ENCODE results near the gene FBXO28. TPM values are rescaled to one million over a fixed set of nuclear protein-coding genes. Genes with fewer than 3 reads are reported as not detected.

FBXO28 gene
- total RNA-seq, 1 experiment from 2014 or later: 37.0 TPM

GRCh38 chr1:224172229-224172628, 58.3 kb downstream of the FBXO28 start:
- CTCF ChIA-PET: no interaction called here
- no peaks in the 10 kb centered on the region for H3K9me2 ChIP-seq (ENCODE audit: insufficient read depth)
- no peaks in the 10 kb centered on the region for H3K27me3 ChIP-seq (ENCODE audit: insufficient read depth, low read length)
- no peaks in the 10 kb centered on the region for H4K20me1 ChIP-seq (ENCODE audit: insufficient read depth)
- no peaks in the 10 kb centered on the region for H3K36me3 ChIP-seq (ENCODE audit: control insufficient read depth in 1 of 2, insufficient read depth in 2 of 2, low read length in 2 of 2)
- RAD21 ChIA-PET (ENCODE audit: low non-redundant PET in 1 of 2, low total read pairs in 2 of 2, uncharacterized antibody in 2 of 2, unreplicated experiment in 2 of 2): no interaction called here
- TF ChIP-seq SRF (IDR thresholded peaks at IDR 0.05; ENCODE audit: low read depth) (no peak), EZH2phosphoT487 (IDR thresholded peaks at IDR 0.05; ENCODE audit: borderline replicate concordance) (no peak), CBX3 (IDR thresholded peaks at IDR 0.05; ENCODE audit: low read depth) (no peak), MAX (IDR thresholded peaks at IDR 0.05) (no peak), ZBTB33 (IDR thresholded peaks at IDR 0.05; ENCODE audit: extremely low read depth, insufficient replicate concordance, low read length) (no peak), SP1 (IDR thresholded peaks at IDR 0.05; ENCODE audit: low read depth) (no peak), EZH2 (IDR thresholded peaks at IDR 0.05) (no peak), JUND (IDR thresholded peaks at IDR 0.05) (no peak)
- no peak for DNase-seq (ENCODE audit: low read depth, low spot score)
- H3K4me2 ChIP-seq (ENCODE audit: low read length): no peak overlapping the region
- BruUV-seq (replicated peaks): no TSS peak
- no peak overlapping the region for H2AFZ ChIP-seq (ENCODE audit: low read depth, low read length, poor library complexity, severe bottlenecking)
- intact Hi-C loops (cut with micrococcal nuclease): no loop called here
- H3K4me1 ChIP-seq (ENCODE audit: control insufficient read depth in 1 of 2, insufficient read depth in 2 of 2, low read length in 2 of 2): peaks cover 0 to 7% of the 10 kb centered on the region in 2 experiments; a peak in 1 of 4 replicates
- POLR2A ChIA-PET: no interaction called here
- H3K27ac ChIP-seq (ENCODE audit: low read depth, low read length): no peak overlapping the region
- no peaks in the 10 kb centered on the region for H3K9me3 ChIP-seq (ENCODE audit: control insufficient read depth in 1 of 2, insufficient read depth in 1 of 2, low read depth in 1 of 2, low read length in 2 of 2)
- no peak overlapping the region for H3K9ac ChIP-seq (ENCODE audit: low read length)
- no peaks in the 10 kb centered on the region for H3K79me2 ChIP-seq (ENCODE audit: insufficient read depth, low read length)
- no peak overlapping the region for H3K4me3 ChIP-seq (replicated peaks in 1 of 2; ENCODE audit: low read depth in 1 of 2, low read length in 2 of 2)
- ATAC-seq: no peak

- intact Hi-C loops (cut with micrococcal nuclease): no loop called here
- no peak overlapping the region for H3K4me2 ChIP-seq (ENCODE audit: low read length)
- ChIA-PET POLR2A (no interaction called here), RAD21 (ENCODE audit: low non-redundant PET in 1 of 2, low total read pairs in 2 of 2, uncharacterized antibody in 2 of 2, unreplicated experiment in 2 of 2) (no interaction called here), CTCF (interaction anchor here (1.0 kb wide), 1 partner anchor 9 kb away, joined by 3 read pairs; the partner anchor contains the start of gene DEGS1)
- no peak overlapping the region for H3K27ac ChIP-seq (ENCODE audit: low read depth, low read length)
- DNase-seq (ENCODE audit: low read depth, low spot score) (no peak), ATAC-seq (no peak)
- no peak overlapping the region for H2AFZ ChIP-seq (ENCODE audit: low read depth, low read length, poor library complexity, severe bottlenecking)
- no peaks in the 10 kb centered on the region for H3K27me3 ChIP-seq (ENCODE audit: insufficient read depth, low read length)
- no peaks in the 10 kb centered on the region for H3K9me2 ChIP-seq (ENCODE audit: insufficient read depth)
- peaks cover 0 to 7% of the 10 kb centered on the region in 2 experiments; a peak in 1 of 4 replicates for H3K4me1 ChIP-seq (ENCODE audit: control insufficient read depth in 1 of 2, insufficient read depth in 2 of 2, low read length in 2 of 2)
- H4K20me1 ChIP-seq (ENCODE audit: insufficient read depth): no peaks in the 10 kb centered on the region
- BruUV-seq (replicated peaks): no TSS peak
- H3K36me3 ChIP-seq (ENCODE audit: control insufficient read depth in 1 of 2, insufficient read depth in 2 of 2, low read length in 2 of 2): no peaks in the 10 kb centered on the region
- no peaks in the 10 kb centered on the region for H3K79me2 ChIP-seq (ENCODE audit: insufficient read depth, low read length)
- H3K9ac ChIP-seq (ENCODE audit: low read length): no peak overlapping the region
- H3K4me3 ChIP-seq (replicated peaks in 1 of 2; ENCODE audit: low read depth in 1 of 2, low read length in 2 of 2): no peak overlapping the region
- H3K9me3 ChIP-seq (ENCODE audit: control insufficient read depth in 1 of 2, insufficient read depth in 1 of 2, low read depth in 1 of 2, low read length in 2 of 2): no peaks in the 10 kb centered on the region
- TF ChIP-seq YY1 (IDR thresholded peaks at IDR 0.05; ENCODE audit: extremely low read depth, insufficient replicate concordance, low read depth, low read length) (no peak), SRF (IDR thresholded peaks at IDR 0.05; ENCODE audit: low read depth) (no peak), ZBTB33 (IDR thresholded peaks at IDR 0.05; ENCODE audit: extremely low read depth, insufficient replicate concordance, low read length) (no peak), ELF1 (IDR thresholded peaks at IDR 0.05; ENCODE audit: borderline replicate concordance, low read depth) (no peak), EZH2 (IDR thresholded peaks at IDR 0.05) (no peak), CBX3 (IDR thresholded peaks at IDR 0.05; ENCODE audit: low read depth) (no peak), SP1 (IDR thresholded peaks at IDR 0.05; ENCODE audit: low read depth) (no peak), EGR1 (IDR thresholded peaks at IDR 0.05; ENCODE audit: low read depth) (no peak), MAX (IDR thresholded peaks at IDR 0.05) (no peak), EZH2phosphoT487 (IDR thresholded peaks at IDR 0.05; ENCODE audit: borderline replicate concordance) (no peak), POLR2A (IDR thresholded peaks at IDR 0.05; ENCODE audit: borderline replicate concordance, extremely low read depth, insufficient read depth, insufficient read length) (no peak)
- TF ChIP-seq, protein P1, sequence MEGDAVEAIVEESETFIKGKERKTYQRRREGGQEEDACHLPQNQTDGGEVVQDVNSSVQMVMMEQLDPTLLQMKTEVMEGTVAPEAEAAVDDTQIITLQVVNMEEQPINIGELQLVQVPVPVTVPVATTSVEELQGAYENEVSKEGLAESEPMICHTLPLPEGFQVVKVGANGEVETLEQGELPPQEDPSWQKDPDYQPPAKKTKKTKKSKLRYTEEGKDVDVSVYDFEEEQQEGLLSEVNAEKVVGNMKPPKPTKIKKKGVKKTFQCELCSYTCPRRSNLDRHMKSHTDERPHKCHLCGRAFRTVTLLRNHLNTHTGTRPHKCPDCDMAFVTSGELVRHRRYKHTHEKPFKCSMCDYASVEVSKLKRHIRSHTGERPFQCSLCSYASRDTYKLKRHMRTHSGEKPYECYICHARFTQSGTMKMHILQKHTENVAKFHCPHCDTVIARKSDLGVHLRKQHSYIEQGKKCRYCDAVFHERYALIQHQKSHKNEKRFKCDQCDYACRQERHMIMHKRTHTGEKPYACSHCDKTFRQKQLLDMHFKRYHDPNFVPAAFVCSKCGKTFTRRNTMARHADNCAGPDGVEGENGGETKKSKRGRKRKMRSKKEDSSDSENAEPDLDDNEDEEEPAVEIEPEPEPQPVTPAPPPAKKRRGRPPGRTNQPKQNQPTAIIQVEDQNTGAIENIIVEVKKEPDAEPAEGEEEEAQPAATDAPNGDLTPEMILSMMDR (IDR thresholded peaks at IDR 0.05 in 2 of 3, conservative IDR thresholded peaks at IDR 0.05 in 1 of 3; ENCODE audit: borderline replicate concordance in 1 of 3, insufficient read depth in 1 of 3, low read depth in 2 of 3, low read length in 2 of 3): no peak
These were observed 59.6 kb downstream of the FBXO28 start for GRCh38 chr1:224173523-224173922.

All from HCT116 (cell line).